HEK293T (cell line): ENCODE measurements around the gene FBXW7.

Experiments
- CTCF ChIA-PET: fragments of 350-600 bp; formaldehyde crosslinking; extraction: SDS; loops from one replicate; lab custom pipeline; 2021; ENCODE audit warnings: antibody characterized with exemption, inconsistent platforms; lab: Yijun Ruan, JAX
- POLR2A ChIA-PET: fragments of 350-600 bp; formaldehyde crosslinking; extraction: SDS; loops from one replicate; lab custom pipeline; 2020; ENCODE audit warnings: antibody characterized with exemption, inconsistent platforms; lab: Yijun Ruan, JAX
- DNase-seq: peaks from one replicate; pipeline ENCODE4 v3.0.0; 2012; ENCODE audit warnings: mixed read lengths; ENCODE audit errors: extremely low spot score
- ARNT ChIP-seq: fragments of 450-650 bp; IDR thresholded peaks from 2 replicates; pipeline ENCODE4 v1.6.1; 2017; ENCODE audit warnings: mild to moderate bottlenecking
- BHLHE40 ChIP-seq: fragments of 450-650 bp; IDR thresholded peaks from 2 replicates; pipeline ENCODE4 v1.6.1; 2016; ENCODE audit warnings: mild to moderate bottlenecking, moderate library complexity, borderline replicate concordance
- CTBP1 ChIP-seq: fragments of 450-650 bp; IDR thresholded peaks from 2 replicates; pipeline ENCODE4 v1.6.1; 2016; ENCODE audit warnings: borderline replicate concordance
- ELF4 ChIP-seq: fragments of 450-650 bp; IDR thresholded peaks from 2 replicates; pipeline ENCODE4 v1.6.1; 2017; ENCODE audit warnings: antibody characterized with exemption
- FOXA1 ChIP-seq: fragments of 450-650 bp; IDR thresholded peaks from 2 replicates; pipeline ENCODE4 v1.6.1; 2016; ENCODE audit warnings: mild to moderate bottlenecking
- FOXK2 ChIP-seq: fragments of 450-650 bp; IDR thresholded peaks from 2 replicates; pipeline ENCODE4 v1.6.1; 2016; ENCODE audit warnings: mild to moderate bottlenecking
- FOXM1 ChIP-seq: fragments of 450-650 bp; IDR thresholded peaks from 2 replicates; pipeline ENCODE4 v1.6.1; 2017; ENCODE audit warnings: mild to moderate bottlenecking, borderline replicate concordance
- HDGF ChIP-seq: fragments of 450-650 bp; IDR thresholded peaks from 2 replicates; pipeline ENCODE4 v1.6.1; 2017; ENCODE audit warnings: antibody characterized with exemption, borderline replicate concordance
- L3MBTL2 ChIP-seq: fragments of 450-650 bp; conservative IDR thresholded peaks from 2 replicates; pipeline ENCODE4 v1.6.1; 2016; ENCODE audit warnings: mild to moderate bottlenecking
- LEF1 ChIP-seq: fragments of 450-650 bp; IDR thresholded peaks from 2 replicates; pipeline ENCODE4 v1.6.1; 2017; ENCODE audit warnings: mild to moderate bottlenecking, borderline replicate concordance
- NFRKB ChIP-seq: fragments of 450-650 bp; IDR thresholded peaks from 2 replicates; pipeline ENCODE4 v1.6.1; 2016; ENCODE audit warnings: mild to moderate bottlenecking, moderate library complexity
- SP1 ChIP-seq: fragments of 450-650 bp; IDR thresholded peaks from 2 replicates; pipeline ENCODE4 v1.6.1; 2017
- SUZ12 ChIP-seq: fragments of 450-650 bp; IDR thresholded peaks from 2 replicates; pipeline ENCODE4 v1.6.1; 2016; ENCODE audit warnings: mild to moderate bottlenecking
- TARDBP ChIP-seq: fragments of 450-650 bp; IDR thresholded peaks from 2 replicates; pipeline ENCODE4 v1.6.1; 2016
- ZNF384 ChIP-seq: fragments of 450-650 bp; IDR thresholded peaks from 2 replicates; pipeline ENCODE4 v1.6.1; 2016
- TF ChIP-seq, protein P1 (sequence below): fragments of 450-650 bp; IDR thresholded peaks from 2 replicates; pipeline ENCODE4 v1.6.1; 2016

Gene FBXW7

GRCh38 chr4:152516156-152516555 is 19.7 kb downstream of the FBXW7 start:
- no peak for TF ChIP-seq ARNT
- TF ChIP-seq SUZ12: no peak
- no peak for TF ChIP-seq LEF1
- TF ChIP-seq FOXA1: no peak
- no peak for TF ChIP-seq L3MBTL2
- no peak for TF ChIP-seq TARDBP
- TF ChIP-seq, protein P1, sequence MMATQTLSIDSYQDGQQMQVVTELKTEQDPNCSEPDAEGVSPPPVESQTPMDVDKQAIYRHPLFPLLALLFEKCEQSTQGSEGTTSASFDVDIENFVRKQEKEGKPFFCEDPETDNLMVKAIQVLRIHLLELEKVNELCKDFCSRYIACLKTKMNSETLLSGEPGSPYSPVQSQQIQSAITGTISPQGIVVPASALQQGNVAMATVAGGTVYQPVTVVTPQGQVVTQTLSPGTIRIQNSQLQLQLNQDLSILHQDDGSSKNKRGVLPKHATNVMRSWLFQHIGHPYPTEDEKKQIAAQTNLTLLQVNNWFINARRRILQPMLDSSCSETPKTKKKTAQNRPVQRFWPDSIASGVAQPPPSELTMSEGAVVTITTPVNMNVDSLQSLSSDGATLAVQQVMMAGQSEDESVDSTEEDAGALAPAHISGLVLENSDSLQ: no peak
- TF ChIP-seq SP1: no peak
- DNase-seq: no peak
- ChIA-PET CTCF (interaction anchor here (0.9 kb wide), 1 partner anchor 15 kb away, joined by 6 read pairs; no protein-coding TSS in a partner anchor), POLR2A (interaction anchor here (1.7 kb wide), 1 partner anchor 21 kb away, joined by 5 read pairs; the partner anchor contains the start of gene FBXW7)

GRCh38 chr4:152515678-152516077 is 20.2 kb downstream of the FBXW7 start:
- no peak for DNase-seq
- TF ChIP-seq BHLHE40 (no peak), FOXA1 (no peak), ARNT (no peak), ZNF384 (no peak), NFRKB (no peak), HDGF (no peak), ELF4 (no peak), LEF1 (no peak), L3MBTL2 (no peak), TARDBP (no peak), SP1 (no peak)
- TF ChIP-seq, protein P1: no peak
- POLR2A ChIA-PET: interaction anchor here (1.7 kb wide), 1 partner anchor 21 kb away, joined by 5 read pairs; the partner anchor contains the start of gene FBXW7
- CTCF ChIA-PET: interaction anchor here (0.9 kb wide), 1 partner anchor 14 kb away, joined by 6 read pairs; no protein-coding TSS in a partner anchor

- no peak for DNase-seq
- ChIA-PET POLR2A (interaction anchor here (0.9 to 1.1 kb wide), 2 partner anchors 21 to 120 kb away, joined by 3 read pairs; no protein-coding TSS in a partner anchor), CTCF (interaction anchor here (1.7 kb wide), 1 partner anchor 13 kb away, joined by 10 read pairs; no protein-coding TSS in a partner anchor)
Measured at GRCh38 chr4:152514356-152514755, 21.5 kb downstream of the FBXW7 start.

DNA sequence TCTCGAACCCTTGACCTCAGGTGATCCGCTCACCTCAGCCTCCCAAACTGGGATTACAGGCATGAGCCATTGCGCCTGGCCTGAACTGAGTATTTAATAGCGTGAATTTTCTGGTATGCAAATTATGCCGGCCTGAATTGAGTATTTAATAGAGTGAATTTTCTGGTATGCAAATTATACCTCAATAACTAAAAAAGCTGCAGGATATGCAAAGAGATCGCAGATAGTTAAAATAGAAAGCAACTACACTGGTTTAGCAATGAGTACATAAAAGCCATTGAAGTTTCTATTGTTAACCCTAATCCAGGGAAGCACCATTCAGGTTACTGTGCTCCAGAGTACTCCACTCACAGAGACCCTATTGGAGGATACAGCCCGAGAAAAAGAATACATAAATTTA is 22.8 kb downstream of the FBXW7 start:
- CTCF ChIA-PET: no interaction called here
- no peak for DNase-seq
- no peak for TF ChIP-seq CTBP1
- TF ChIP-seq TARDBP: no peak
- no peak for TF ChIP-seq NFRKB
- TF ChIP-seq FOXK2: no peak
- TF ChIP-seq SUZ12: no peak
- no peak for TF ChIP-seq SP1
- TF ChIP-seq ELF4: no peak
- TF ChIP-seq FOXA1: no peak
- no peak for TF ChIP-seq FOXM1
- no peak for TF ChIP-seq L3MBTL2
- TF ChIP-seq BHLHE40: no peak
- TF ChIP-seq, protein P1: no peak
- TF ChIP-seq LEF1: no peak
- no peak for TF ChIP-seq ARNT
- TF ChIP-seq ZNF384: no peak
- no peak for TF ChIP-seq HDGF
- POLR2A ChIA-PET: no interaction called here

More at GRCh38 chr4:152514356-152514755, 21.5 kb downstream of the FBXW7 start:
- no peak for TF ChIP-seq TARDBP
- TF ChIP-seq NFRKB: no peak
- TF ChIP-seq FOXM1: no peak
- no peak for TF ChIP-seq ARNT
- TF ChIP-seq CTBP1: no peak
- TF ChIP-seq L3MBTL2: no peak
- TF ChIP-seq SP1: no peak
- TF ChIP-seq BHLHE40: no peak
- no peak for TF ChIP-seq FOXA1
- TF ChIP-seq HDGF: no peak
- TF ChIP-seq FOXK2: no peak
- TF ChIP-seq ELF4: no peak
- no peak for TF ChIP-seq SUZ12
- TF ChIP-seq, protein P1: no peak
- TF ChIP-seq LEF1: no peak
- TF ChIP-seq ZNF384: no peak

- ChIA-PET CTCF (no interaction called here), POLR2A (no interaction called here)
- TF ChIP-seq FOXM1: no peak
- no peak for TF ChIP-seq HDGF
- TF ChIP-seq SUZ12: no peak
- no peak for TF ChIP-seq TARDBP
- TF ChIP-seq FOXA1: no peak
- no peak for TF ChIP-seq SP1
- no peak for TF ChIP-seq L3MBTL2
- no peak for TF ChIP-seq ZNF384
- TF ChIP-seq, protein P1: no peak
- no peak for TF ChIP-seq ARNT
- TF ChIP-seq LEF1: no peak
- no peak for TF ChIP-seq BHLHE40
- TF ChIP-seq NFRKB: no peak
- TF ChIP-seq CTBP1: no peak
- TF ChIP-seq FOXK2: no peak
- TF ChIP-seq ELF4: no peak
- no peak for DNase-seq
Measured at GRCh38 chr4:152512483-152512882, 23.4 kb downstream of the FBXW7 start.
